HL-60/S4 treated with phorbol 12-myristate 13-acetate at 8.2 ng/mL for 4 days and 3 days (cell line): Measurements from ENCODE around the gene TSC22D2.

Experiments
- in situ Hi-C: fragments of 300-500 bp; cut with MboI; formaldehyde crosslinking; loops from 2 replicates; pipeline ENCODE4 v1.15.0; 2022; ENCODE audit warnings: low sequenced_read_pairs

TSC22D2 gene

GRCh38 chr3:150384296-150385212 is 23.5 kb upstream of the TSC22D2 start:
- in situ Hi-C loops = no loop called here

GRCh38 chr3:150385296-150386242 is 22.5 kb upstream of the TSC22D2 start:
- in situ Hi-C loops = no loop called here

GRCh38 chr3:150388498-150389418 is 19.3 kb upstream of the TSC22D2 start:
- in situ Hi-C loops = no loop called here

GRCh38 chr3:150390087-150390486 is 18.0 kb upstream of the TSC22D2 start:
- in situ Hi-C loops = no loop called here

- in situ Hi-C loops = no loop called here
These were observed 16.9 kb upstream of the TSC22D2 start for GRCh38 chr3:150391161-150391560.

- in situ Hi-C loops = no loop called here
These were observed 14.4 kb upstream of the TSC22D2 start for GRCh38 chr3:150393745-150394144.

GRCh38 chr3:150394606-150395005 is 13.5 kb upstream of the TSC22D2 start:
- in situ Hi-C loops = no loop called here

GRCh38 chr3:150396491-150396890 is 11.6 kb upstream of the TSC22D2 start:
- in situ Hi-C loops = no loop called here

GRCh38 chr3:150396956-150397550 is 11.0 kb upstream of the TSC22D2 start:
- in situ Hi-C loops = no loop called here

- in situ Hi-C loops = no loop called here
These were observed 9.0 kb upstream of the TSC22D2 start for GRCh38 chr3:150399060-150399459.

GRCh38 chr3:150401285-150401684 is 6.8 kb upstream of the TSC22D2 start:
- in situ Hi-C loops = no loop called here

- in situ Hi-C loops = no loop called here
These were observed 5.9 kb upstream of the TSC22D2 start for GRCh38 chr3:150402217-150402616.

- in situ Hi-C loops = no loop called here
These were observed 4.1 kb upstream of the TSC22D2 start for GRCh38 chr3:150404023-150404422.

- in situ Hi-C loops = no loop called here
These were observed 869 bp upstream of the TSC22D2 start for GRCh38 chr3:150407051-150407807.

GRCh38 chr3:150407808-150408220 is 284 bp upstream of the TSC22D2 start:
- in situ Hi-C loops = no loop called here

- in situ Hi-C loops = no loop called here
These were observed 1.0 kb downstream of the TSC22D2 start for GRCh38 chr3:150409125-150409511.

- in situ Hi-C loops = no loop called here
These were observed 1.6 kb downstream of the TSC22D2 start for GRCh38 chr3:150409512-150410310.

- in situ Hi-C loops = no loop called here
These were observed 2.4 kb downstream of the TSC22D2 start for GRCh38 chr3:150410311-150411105.
